Epithelial cell of prostate (primary cell): ENCODE measurements around the gene TMEM51.

Experiments
- DNase-seq: peaks from one replicate; pipeline ENCODE4 v3.0.0-alpha.2; 2011; ENCODE audit warnings: low read depth, low spot score
- H3K27ac ChIP-seq: fragments of 450-650 bp; 2 replicates; pipeline ENCODE4 v1.5.1; 2017; ENCODE audit warnings: mild to moderate bottlenecking

Gene TMEM51

DNA sequence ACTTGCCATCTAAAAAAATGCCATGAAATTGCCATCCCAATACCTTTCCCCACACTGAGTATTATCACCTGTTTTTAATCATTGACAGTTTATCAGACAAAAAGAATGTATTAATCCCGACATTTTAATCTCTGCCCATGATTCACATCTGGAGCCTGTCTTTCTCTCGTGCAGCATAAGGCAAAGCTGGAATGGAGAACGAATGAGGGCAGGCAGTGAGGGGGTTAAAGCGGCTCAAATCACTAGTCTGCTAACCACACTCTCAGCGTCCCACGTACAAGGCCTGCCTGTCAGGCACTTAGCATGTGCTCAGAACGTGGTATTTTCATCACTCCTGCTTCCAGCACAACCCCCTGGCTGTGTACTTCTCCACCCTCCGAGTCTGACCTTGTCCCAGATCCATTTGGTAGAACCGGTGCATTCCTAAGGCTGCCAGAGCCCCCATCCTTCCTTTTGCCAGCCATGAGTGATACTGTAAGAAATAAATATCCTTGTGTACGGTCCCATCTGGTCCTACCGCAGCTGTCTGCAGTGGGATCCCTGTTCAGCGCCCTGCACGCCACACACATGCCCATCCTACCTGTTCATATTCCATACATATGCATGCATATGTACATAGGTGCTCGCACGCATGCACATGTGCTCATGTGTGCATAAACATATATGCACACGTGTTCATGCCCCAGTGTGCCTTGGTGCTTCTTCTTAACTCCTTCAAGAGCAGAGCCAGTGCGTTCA lies 58.8 kb downstream of the TMEM51 start:
- no peak for DNase-seq
- H3K27ac ChIP-seq, result no peak overlapping the region

GRCh38 chr1:15212954-15213291 lies 59.4 kb downstream of the TMEM51 start:
- DNase-seq, result no peak
- no peak overlapping the region for H3K27ac ChIP-seq

DNA sequence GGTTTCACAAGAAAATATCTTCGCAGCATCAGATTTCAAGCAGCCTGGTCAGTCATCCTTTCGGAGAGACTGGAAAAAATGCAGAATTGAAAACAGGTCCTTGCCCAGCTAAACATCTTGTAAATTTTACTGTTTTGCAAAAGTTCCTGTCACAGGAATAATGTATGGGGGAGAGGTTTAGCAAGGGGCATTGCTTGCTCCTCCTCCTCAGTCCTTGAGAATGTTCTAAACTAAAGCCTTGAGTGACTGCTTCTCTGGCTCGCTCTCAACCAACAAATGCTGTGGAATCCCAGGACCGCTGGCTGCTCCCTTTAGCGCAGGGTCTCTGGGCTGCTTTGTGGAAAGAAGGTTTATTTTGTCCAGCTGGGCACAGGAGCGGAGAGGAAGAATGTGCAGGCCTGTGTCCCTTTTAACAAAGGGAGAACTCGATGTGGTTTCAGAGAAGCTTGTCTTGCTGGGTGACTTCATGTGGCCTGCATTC lies 59.8 kb downstream of the TMEM51 start:
- H3K27ac ChIP-seq, result no peak overlapping the region
- no peak for DNase-seq

DNA sequence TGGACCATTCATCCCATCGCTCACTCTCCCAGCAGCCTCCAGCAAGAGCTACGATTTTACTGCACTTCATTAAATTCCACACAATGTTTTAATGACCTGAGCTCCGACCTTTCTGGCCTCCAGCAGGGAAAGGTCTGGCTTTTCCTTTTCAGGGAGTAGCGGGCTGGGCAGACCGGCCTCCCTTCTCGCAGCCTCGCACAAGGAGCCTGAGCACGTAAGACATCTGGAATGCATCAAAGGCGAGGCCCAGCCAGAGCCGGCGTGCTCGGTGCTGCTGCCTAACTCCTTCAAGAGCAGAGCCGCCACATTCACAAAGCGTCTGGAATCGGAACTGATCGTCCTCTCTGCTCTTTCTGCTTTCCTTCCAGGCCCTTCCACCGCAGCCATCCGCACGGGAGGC lies 61.0 kb downstream of the TMEM51 start:
- no peak overlapping the region for H3K27ac ChIP-seq
- DNase-seq, result no peak

- DNase-seq, result no peak
- no peak overlapping the region for H3K27ac ChIP-seq
These were observed 61.6 kb downstream of the TMEM51 start for GRCh38 chr1:15215116-15215515.

DNA sequence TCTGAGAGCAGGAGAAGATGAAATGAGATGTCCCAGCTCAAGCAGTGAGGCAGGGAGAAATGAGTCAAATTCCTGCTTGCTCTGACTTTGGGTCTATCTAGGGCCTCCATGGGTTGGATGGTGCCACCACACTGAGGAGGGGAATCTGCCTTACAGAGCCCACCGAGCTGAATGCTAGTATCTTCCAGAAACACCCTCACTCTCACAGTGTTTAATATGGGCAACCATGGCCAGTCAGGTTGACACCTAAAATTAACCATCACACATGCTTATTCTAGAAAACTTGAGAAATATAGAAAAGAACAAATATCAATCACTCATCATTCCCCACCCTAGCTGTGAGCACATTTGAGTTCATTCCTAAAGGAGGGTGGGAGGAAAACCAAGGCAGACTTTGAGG lies 64.1 kb downstream of the TMEM51 start:
- no peak overlapping the region for H3K27ac ChIP-seq
- DNase-seq, result no peak

DNA sequence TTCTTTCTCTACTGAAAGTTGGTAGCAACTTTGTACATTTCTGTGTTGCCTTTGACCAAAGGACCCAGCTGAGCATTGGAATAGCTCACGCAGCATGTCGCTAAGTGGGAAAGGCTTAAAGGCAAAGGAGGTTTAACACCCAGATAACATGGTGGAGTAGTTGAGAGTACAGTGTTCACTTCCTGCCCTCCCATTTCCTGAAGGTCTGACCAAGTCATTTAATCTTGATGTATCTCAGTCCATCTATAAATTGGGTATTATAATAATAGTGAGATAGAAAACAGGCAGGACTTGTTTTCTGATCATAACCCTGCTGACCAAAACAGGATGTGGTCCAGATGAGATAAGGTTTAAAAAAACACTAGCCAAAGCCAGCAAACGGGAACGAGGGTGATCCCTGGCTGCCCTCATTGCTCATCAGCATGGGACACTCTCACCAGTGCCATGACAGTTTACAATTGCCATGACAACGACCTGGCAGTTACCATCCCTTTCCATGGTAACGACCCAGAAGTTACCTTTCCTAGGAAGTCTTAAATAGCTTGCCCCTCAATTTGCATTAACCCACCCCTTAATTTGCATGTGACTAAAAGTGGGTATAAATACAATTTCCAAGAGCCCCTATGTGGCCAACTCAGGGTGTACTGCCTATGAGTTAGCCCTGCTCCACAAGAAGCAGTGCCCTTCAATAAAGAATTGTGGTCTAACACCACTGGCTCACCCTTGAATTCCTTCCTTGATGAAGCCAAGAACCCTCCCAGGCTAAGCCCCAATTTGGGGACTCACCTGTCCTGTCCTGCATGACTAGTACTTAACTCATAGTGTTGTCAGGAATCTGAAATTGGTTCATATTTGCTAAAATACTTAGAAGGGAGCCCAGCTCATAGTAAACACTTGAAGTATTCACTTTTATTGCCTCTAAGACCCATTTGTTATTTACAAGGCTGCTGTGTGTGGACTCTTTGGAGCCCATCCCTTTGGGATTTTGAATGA lies 65.0 kb downstream of the TMEM51 start:
- no peak overlapping the region for H3K27ac ChIP-seq
- DNase-seq, result no peak

- no peak for DNase-seq
- no peak overlapping the region for H3K27ac ChIP-seq
These were observed 65.9 kb downstream of the TMEM51 start for GRCh38 chr1:15219280-15220023.

DNA sequence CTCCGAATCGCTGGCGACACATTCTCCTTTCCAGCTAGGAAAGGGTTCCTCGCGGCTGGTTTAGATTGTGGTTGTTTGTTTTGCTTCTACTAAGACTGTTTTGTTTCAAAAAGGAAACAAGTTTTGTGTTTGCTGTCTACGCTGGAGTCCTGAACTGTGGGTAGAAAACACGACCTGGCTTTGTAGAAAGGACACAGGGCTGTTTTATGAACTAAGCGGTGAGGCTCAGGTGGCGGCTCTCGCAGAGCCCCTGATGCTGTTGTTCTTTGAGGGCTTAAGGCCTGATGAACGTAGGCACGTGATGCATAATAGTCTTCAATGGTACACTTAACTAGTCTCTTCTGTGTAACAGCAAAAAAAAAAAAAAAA lies 66.5 kb downstream of the TMEM51 start:
- DNase-seq, result no peak

GRCh38 chr1:15220825-15221431 lies 67.4 kb downstream of the TMEM51 start:
- H3K27ac ChIP-seq, result no peak overlapping the region
- no peak for DNase-seq

More for the DNA sequence above, 66.5 kb downstream of the TMEM51 start:
- no peak overlapping the region for H3K27ac ChIP-seq

DNA sequence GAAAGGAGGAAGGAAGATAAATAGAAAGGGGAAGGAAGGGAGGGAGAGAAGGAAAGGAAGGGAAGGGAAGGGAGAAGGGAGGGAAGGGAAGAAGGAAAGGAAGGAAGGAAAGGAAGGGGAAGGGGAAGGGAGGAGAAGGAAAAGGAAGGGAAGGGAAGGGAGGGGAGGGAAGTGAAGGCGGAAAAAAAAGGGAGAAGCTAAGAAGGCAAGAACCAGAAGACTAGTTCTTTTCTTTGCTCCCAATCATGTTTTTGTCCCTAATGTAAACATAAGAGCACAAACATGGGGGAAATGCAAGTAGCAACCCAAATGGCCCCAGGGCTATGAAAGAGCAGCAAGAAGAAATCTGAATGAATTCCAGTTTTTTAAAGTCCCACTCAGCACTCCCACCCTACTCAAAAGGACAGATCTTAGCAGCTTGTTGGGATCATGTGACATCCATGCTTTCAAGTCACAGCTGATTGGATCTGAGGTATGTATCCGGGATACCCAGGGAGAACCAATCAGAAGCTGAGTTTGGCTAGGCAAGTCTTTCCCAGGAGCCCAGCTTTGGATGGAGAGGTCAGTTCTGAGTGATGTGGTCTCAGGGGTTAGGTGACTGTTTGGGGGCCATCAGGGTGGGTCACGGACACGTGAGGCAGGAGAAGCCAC lies 69.2 kb downstream of the TMEM51 start:
- no peak overlapping the region for H3K27ac ChIP-seq
- no peak for DNase-seq

- no peak overlapping the region for H3K27ac ChIP-seq
- no peak for DNase-seq
These were observed 70.8 kb downstream of the TMEM51 start for GRCh38 chr1:15224259-15224869.

DNA sequence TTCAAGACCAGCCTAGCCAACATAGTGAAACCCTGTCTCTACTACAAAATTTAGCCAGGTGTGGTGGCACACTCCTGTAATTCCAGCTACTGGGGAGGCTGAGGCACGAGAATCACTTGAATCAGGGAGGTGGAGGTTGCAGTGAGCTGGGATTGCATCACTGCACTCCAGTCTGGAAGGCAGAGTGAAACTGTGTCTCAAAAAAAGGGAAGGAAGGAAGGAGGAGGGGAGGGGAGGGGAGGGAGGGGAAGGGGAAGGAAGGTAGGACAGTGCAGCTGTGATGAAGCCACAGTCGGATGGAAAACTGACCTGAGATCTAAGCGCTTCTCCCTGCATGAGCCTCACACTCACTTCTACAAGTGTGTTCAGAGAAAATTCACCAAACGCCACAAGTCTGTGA lies 71.4 kb downstream of the TMEM51 start:
- no peak for DNase-seq
- no peak overlapping the region for H3K27ac ChIP-seq

DNA sequence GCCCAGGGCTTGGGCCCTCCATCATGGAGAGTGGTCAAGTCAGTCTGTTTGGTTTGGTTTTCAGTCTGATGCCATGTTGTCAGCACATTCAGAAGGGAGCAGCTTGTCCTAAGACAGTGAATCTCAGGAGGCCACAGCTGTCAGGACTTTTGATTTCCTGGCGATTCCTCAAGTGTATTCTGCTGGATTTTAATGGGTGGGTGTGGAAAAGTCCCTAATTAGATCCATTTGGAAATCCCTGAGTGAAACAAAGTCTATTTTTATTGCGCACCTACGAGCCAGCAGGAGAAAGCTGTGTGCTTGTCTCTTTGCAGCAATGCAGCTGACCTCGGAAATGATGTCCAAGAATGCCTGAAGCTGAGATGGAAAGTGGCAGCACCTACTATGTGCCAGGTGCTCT lies 71.9 kb downstream of the TMEM51 start:
- no peak overlapping the region for H3K27ac ChIP-seq
- DNase-seq, result no peak

GRCh38 chr1:15226388-15227255 lies 73.1 kb downstream of the TMEM51 start:
- H3K27ac ChIP-seq, result no peak overlapping the region
- no peak for DNase-seq

DNA sequence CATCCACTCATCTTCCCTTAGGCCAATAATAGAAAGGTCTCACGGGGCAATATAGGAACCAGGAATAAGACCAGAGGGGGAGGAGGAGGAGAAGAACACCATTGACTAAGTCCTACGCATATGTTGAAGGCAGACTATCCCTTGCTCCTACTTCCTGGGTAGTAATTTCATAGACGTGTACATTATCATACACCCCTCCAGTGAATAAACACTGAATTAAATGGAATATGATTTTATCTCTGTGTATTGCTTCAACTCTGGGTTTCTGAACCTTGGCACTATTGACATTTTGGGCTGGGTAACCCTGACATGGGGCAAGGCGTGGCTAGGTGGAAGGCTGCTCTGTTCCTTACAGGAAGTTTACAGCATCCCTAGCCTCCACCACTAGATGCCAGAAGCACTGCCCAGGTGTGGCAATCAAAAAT lies 76.2 kb downstream of the TMEM51 start:
- H3K27ac ChIP-seq, result no peak overlapping the region
- DNase-seq, result no peak

GRCh38 chr1:15231714-15232201 lies 78.2 kb downstream of the TMEM51 start:
- no peak overlapping the region for H3K27ac ChIP-seq
- no peak for DNase-seq

DNA sequence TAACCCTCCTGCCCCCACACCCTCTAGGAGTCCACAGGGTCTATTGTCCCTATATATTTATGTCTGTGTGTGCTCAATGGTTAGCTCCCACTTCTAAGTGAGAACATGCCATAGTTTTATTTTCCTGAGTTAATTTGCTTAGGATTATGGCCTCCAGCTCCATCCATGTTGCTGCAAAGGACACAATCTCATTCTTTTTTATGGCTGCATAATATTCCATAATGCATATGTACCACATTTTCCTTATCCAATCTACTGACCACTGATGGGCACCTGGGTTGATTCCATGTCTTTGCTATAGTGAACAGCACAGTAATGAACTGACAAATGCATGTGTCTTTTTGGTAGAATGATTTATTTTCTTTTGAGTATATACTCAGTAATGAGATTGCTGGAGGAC lies 80.1 kb downstream of the TMEM51 start:
- H3K27ac ChIP-seq, result no peak overlapping the region
- no peak for DNase-seq
